GM19043 (cell line): ENCODE results near the gene HNF1A.
"Not testable (repeated sequence)": the region's sequence is repeated elsewhere in the genome, so short reads cannot be mapped to it uniquely, and the experiment has no call there.

Source experiments
- ATAC-seq: cut with Tn5 transposase; IDR thresholded peaks from one replicate; pipeline ENCODE4 v1.9.1; 2021; ENCODE audit warnings: low read depth; ENCODE audit not compliant: unreplicated experiment

Gene HNF1A

GRCh38 chr12:120978296-120979219 lies at the start of gene HNF1A:
TSS of gene HNF1A (plus strand) at chr12:120978543. CDS start at chr12:120978769, 226 bp downstream.
- ATAC-seq, result no peak

- no peak for ATAC-seq
These were observed 49.3 kb upstream of the HNF1A start for GRCh38 chr12:120928864-120929652.

- ATAC-seq, result no peak
These were observed 48.3 kb upstream of the HNF1A start for GRCh38 chr12:120930032-120930431.

GRCh38 chr12:120932058-120932457 lies 46.3 kb upstream of the HNF1A start:
- no peak for ATAC-seq

GRCh38 chr12:120932956-120933526 lies 45.3 kb upstream of the HNF1A start:
- no peak for ATAC-seq

DNA sequence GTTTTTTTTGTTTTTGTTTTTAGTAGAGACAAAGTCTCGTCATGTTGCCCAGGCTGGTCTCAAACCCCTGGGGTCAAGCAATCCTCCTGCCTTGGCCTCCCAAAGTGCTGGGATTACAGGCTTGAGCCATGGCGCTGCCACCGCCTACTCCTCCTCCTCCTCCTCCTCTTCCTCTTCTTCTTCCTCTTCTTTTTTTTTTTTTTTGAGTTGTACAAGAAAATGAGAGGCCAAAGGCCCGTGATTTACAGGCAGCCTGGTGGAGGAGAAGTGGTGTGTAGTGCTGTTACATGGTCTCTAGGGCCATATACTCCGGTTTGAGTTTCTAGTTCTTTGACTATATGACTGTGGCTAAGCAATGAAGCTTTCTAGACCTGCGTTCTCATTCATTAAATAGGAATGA lies 44.6 kb upstream of the HNF1A start:
- ATAC-seq, result no peak

GRCh38 chr12:120936197-120936596 lies 42.1 kb upstream of the HNF1A start:
- no peak for ATAC-seq

- ATAC-seq, result no peak
These were observed 39.8 kb upstream of the HNF1A start for GRCh38 chr12:120938496-120938895.

- ATAC-seq, result no peak
These were observed 38.8 kb upstream of the HNF1A start for GRCh38 chr12:120939523-120939922.

DNA sequence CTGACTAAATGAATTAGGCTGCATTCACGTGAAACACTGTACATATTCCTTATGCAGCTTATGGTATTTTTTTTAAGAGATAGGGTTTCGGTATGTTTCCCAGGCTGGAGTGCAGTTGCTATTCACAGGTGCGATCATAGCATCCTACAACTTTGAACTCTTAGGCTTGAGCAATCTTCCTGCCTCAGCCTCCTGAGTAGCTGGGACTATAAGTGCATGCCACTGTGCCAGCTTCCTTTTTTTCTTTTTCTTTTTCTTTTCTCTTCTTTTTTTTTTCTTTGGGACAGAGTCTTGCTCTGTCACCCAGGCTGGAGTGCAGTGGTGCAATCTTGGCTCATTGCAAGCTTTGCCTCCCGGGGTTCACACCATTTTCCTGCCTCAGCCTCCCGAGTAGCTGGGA lies 38.3 kb upstream of the HNF1A start:
- ATAC-seq, result no peak

DNA sequence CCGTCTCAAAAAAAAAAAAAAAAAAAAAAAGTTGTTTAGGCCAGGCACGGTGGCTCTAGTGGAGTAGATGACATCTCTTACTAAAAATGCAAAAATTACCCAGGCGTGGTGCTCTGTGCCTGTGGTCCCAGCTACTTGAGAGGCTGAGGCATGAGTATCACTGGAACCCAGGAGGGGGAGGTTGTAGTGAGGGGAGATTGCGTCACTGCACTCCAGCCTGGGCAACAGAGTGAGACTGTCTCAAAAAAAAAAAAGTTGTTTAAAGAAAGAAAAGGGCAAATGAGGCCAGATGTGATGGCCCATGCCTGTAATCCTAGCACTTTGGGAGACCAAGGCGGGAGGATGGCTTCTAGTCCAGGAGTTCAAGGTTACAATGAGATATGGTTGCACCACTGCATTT lies 37.5 kb upstream of the HNF1A start:
- no peak for ATAC-seq

DNA sequence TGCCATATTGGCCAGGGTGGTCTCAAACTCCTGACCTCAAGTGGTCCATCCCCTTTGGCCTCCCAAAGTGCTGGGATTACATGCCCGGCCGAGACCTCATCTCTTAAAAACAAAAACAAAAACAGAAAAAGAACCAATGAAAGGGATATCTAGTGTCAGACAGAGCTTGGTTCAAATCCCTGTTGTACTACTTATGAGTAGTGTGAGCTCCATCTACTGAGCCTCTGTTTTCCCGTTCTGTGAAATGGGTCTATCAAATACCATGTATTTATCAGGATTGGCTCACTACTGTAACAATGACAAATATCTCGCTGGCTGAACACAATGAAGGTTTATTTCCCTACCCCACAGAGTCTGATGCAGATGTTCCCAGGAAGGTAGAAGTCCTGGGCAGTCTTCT lies 36.9 kb upstream of the HNF1A start:
- no peak for ATAC-seq

DNA sequence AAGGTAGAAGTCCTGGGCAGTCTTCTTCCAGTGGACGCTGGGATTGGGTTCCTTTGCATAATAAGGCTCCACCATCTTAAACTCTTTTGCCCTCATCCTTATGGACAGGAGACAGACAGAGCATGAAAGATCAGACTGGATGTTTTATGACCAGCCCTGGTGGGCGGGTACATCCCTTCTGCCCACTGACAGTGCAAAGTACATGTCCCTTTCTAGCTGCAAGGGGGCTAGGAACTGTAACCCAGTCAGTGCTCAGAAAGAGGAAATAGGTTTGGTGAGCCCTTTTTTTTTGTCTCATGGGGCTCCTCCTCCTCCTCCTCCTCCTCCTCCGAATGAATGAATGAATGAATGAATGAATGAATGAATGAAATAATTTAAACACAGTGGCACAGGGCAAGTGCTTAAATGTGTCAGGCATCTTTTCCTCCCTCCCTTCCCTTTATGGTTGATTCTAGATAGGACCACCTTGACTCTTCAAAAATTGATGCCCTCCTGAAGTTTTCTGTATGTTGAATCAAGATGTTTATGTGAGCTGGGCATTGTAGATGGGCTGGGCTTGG lies 36.4 kb upstream of the HNF1A start:
- ATAC-seq, result no peak

- no peak for ATAC-seq
These were observed 34.9 kb upstream of the HNF1A start for GRCh38 chr12:120943482-120943881.

DNA sequence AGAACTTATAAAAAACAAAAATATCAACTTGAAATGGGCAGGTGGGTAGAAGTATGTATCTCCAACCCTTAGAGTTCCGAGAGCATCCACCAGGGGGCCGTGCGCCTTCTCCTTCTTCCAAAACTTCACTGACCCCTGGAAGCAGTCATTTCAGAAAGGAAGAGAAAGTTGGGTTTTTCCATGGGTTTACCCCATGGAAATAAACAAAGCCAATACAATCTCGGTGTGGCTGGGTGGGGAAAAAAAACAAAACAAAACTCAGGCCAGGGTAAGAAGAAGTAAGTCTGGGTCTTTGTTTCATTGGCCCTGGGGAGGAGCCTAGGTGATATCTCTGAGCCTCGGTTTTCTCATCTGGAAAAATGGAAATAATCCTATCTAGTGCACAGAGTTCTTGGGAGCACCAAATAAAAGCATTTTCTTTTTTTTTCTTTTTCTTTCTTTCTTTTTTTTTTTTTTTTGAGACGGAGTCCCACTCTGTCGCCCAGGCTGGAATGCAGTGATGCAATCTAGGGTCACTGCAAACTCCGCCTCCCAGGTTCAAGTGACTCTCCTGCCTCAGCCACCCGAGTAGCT lies 33.6 kb upstream of the HNF1A start:
- no peak for ATAC-seq

DNA sequence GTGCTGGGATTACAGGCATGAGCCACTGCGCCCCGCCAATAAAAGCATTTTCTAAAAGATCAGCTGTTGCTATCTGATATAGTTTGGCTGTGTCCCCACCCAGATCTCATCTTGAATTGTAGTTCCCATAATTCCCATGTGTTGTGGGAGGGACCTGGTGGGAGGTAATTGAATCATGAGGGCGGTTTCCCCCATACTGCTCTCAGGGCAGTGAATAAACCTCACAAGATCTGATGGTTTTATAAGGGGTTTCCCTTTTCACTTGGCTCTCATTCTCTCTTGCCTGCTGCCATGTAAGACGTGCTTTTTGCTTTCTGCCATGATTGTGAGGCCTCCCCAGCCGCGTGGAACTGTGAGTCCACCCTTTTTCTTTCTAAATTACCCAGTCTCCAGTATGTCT lies 32.8 kb upstream of the HNF1A start:
- not testable (repeated sequence) for ATAC-seq

DNA sequence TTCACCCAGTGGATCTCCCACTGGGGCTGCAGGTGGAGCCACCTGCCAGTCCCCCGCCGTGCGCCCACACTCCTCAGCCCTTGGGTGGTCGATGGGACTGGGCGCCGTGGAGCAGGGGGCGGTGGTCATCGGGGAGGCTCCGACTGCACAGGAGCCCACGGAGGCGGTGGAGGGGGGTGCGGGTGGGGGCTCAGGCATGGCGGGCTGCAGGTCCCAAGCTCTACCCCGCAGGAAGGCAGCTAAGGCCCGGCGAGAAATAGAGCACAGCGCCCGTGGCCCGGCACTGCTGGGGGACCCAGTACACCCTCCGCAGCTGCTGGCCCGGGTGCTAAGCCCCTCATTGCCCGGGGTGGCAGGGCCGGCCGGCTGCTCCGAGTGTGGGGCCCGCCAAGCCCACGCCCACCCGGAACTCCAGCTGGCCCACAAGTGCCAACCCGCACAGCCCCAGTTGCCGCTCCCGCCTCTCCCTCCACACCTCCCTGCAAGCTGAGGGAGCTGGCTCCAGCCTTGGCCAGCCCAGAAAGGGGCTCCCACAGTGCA lies 28.0 kb upstream of the HNF1A start:
- ATAC-seq, result not testable (repeated sequence)

DNA sequence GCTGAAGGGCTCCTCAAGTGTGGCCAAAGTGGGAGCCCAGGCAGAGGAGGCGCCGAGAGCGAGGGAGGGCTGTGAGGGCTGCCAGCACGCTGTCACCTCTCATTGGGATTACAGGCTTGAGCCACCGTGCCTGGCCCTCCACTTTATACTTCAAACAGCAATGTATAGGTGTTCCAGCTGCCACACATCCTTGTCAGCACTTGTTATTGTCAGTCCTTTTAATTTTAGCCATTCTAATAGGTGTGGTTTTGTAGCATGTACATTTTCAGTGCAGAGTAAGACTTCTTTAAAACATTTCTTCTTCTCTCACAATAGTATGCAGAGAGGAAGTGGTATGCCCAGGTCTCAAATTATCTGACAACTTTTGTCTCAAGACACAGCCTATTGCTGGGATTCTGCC lies 27.5 kb upstream of the HNF1A start:
- no peak for ATAC-seq

DNA sequence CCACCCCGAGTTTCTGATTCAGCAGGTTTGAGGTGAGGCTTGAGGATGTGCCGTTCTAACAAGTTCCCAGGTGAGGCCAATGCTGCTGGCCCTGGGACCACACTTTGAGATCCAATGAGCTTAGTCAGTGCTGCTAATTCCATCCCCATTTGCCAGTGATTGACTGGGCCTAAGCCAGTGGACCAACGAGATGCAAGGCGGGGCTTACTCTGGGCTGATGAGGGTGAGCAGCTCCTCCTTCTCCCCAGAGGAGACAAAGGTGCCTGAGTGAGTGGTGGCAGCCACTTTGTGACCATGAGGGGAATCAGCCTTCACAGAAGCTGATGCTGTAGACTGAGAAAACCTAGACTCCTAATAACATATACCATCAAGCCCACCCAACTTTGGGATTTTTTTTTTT lies 23.1 kb upstream of the HNF1A start:
- ATAC-seq, result no peak

DNA sequence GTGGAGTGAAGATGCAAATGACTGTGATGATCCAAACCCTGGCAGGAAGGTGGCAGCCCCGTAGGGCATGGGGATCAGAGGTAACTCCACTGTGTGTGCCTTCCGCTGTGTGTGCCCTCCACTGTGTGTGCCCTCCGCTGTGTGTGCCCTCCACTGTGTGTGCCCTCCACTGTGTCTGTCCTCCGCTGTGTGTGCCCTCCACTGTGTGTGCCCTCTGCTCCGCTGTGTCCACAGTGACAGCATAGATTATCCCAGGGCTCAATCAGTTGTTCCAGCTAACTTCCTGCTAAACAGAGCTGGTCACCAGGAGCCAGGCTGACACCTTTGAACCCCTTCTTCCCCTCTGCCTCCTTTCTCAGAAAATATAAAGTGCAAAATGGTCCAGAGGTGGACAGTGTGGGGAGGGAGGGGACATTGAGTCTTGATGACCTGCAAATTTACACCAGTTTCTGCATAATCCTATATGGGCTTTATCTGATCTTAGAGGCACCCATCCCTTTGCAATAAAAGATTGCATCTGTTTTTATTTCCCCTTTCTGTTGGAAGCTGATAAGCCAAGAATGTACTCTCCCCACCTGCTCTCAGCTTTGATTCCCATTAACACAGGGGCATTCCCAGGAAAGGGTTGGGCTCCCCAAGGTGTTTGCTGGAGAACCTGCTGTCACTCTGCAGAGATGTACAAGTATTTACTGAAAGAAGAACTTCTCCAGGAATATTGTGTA lies 21.6 kb upstream of the HNF1A start:
- ATAC-seq, result no peak
